Psoas muscle (tissue), 8 donors: ENCODE measurements around the gene CLEC2D. TPM values are rescaled to one million over a fixed set of nuclear protein-coding genes. Genes with fewer than 3 reads are reported as not detected.
"Not testable (repeated sequence)": the region's sequence is repeated elsewhere in the genome, so short reads cannot be mapped to it uniquely, and the experiment has no call there.

Experiments used
- ATAC-seq, 4 donors: fragments of 200-7000 bp; cut with Tn5 transposase; one replicate each; pipeline ENCODE4 v1.9.1; 2020; ENCODE audit warnings: moderate library complexity in 3 of 4, mild to moderate bottlenecking in 2 of 4
- DNase-seq, 2 donors: peaks; one replicate each; pipeline ENCODE4 v3.0.0-alpha.2; 2020
- H3K27ac ChIP-seq: fragments of 200-600 bp; one replicate; pipeline ENCODE4 v1.8.0; 2022
- H3K27me3 ChIP-seq, 3 donors: fragments of 200-600 bp in 1 of 3; one replicate each; pipeline versions ENCODE4 v1.6.1 to v1.8.0; 2013 to 2022; ENCODE audit warnings: low read length in 2 of 3, mild to moderate bottlenecking in 2 of 3, moderate library complexity in 1 of 3; ENCODE audit not compliant: insufficient read depth in 3 of 3
- H3K36me3 ChIP-seq, 2 donors: fragments of 200-600 bp in 1 of 2; one replicate each; pipeline versions ENCODE4 v1.6.1 to v1.8.0; 2013 to 2022; ENCODE audit warnings: low read depth in 1 of 2, mild to moderate bottlenecking in 1 of 2, moderate library complexity in 1 of 2; ENCODE audit not compliant: insufficient read depth in 1 of 2
- H3K4me1 ChIP-seq: fragments of 200-600 bp; one replicate; pipeline ENCODE4 v1.8.0; 2022
- H3K4me3 ChIP-seq: fragments of 200-600 bp; one replicate; pipeline ENCODE4 v1.8.0; 2022; ENCODE audit warnings: mild to moderate bottlenecking
- H3K9me3 ChIP-seq: fragments of 200-600 bp; one replicate; pipeline ENCODE4 v1.8.0; 2022
- CTCF ChIP-seq: fragments of 200-600 bp; IDR thresholded peaks from one replicate; pipeline ENCODE4 v1.8.0; 2022; ENCODE audit warnings: antibody characterized with exemption
- WGBS, 3 donors: extraction: QIAGEN DNeasy Blood & Tissue Kit; methylation state at CpG; one replicate each; pipeline versions ENCODE4 v1.1.6 to v1.1.7; 2013; 5-methylcytosine and 5-hydroxymethylcytosine counted together
- intact Hi-C, 2 donors: fragments of 100-400 bp; cut with DNase I; formaldehyde crosslinking; loops; one replicate each; pipeline versions ENCODE4 v1.11.0 to v1.14.2; 2022
- polyA plus RNA-seq, 3 donors: library from polyadenylated mRNA; stranded (reverse); fragments of 200-250 nt; gene quantifications; one replicate each; pipeline ENCODE4 v1.2.3, GENCODE V29; 2013
- total RNA-seq, 4 donors: library from RNA; stranded (reverse); fragmentation: NEBNext Ultra II Directional in 2 of 4; extraction: Animal tissue kit (Norgen Biotek cat#: 25700) in 2 of 4; gene quantifications; one replicate each; pipeline versions ENCODE4 v1.2.1 to v1.2.4, GENCODE V29; 2021 to 2023
- donor health status: healthy with polysubstance abuse.
- donor health status: DM: no; HTN: no; CAD: no; lungs with moderate emphysema.
- donor health status: Bipolar disorder and iron deficiency.
- donor health status: healthy.
- donor health status: DM: yes; HTN: yes; CAD: no.
- donor health status: DM: no; HTN: no; CAD: no.
- donor health status: DM: no; HTN: no; CAD: no.
- donor health status: DM: yes; HTN: yes; CAD: no.

CLEC2D gene
- total and polyA plus RNA-seq, 7 donors, result 0.42 to 2.5 (median 0.97) TPM

DNA sequence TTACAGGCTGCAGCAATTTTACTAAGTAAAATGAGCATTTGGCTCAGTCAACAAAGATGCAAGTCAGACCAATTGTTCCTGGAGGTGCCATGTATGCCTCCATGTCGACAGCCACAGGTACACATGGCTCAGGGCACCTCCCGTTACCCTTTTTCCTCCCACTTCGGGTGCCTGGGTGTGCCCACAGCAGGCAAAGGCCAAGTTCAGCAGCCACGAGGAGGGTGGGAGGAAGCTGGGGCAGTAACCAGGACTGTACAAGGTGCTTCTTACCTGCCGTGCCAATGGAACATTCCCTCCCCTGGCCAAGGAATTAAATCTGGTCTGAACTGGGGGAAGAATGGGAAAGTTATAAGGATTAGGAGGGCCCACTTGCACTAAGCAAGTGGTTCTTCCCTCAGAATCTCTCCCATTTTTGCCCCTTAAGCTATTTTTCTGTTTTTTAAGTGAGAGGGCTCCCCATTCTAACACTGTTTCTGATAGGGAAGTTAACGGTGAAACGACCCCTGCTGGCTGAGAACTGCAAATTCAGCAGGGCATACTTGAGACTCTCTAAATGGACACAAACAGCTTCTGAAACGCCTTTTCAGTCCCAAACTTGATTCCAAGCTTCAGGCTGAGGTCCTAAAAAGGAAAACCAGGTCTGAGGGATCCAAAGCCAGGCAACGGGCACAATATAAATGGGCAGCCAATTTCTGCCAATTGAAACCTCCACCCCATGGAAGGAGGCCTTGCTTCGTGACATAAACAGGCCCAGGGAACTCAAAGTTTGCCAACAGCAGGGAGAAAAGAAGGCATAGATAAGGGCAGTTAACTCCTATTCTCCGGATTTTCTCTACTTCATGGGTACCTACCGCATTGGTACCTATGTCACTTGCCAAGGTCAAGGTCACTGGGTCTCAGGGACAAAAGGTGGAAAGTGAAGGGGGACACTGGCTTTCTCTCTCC lies 38.6 kb downstream of the CLEC2D start:
- DNase-seq (peak; percentile 28 to 48), ATAC-seq (peak in 1 of 4 donors; percentile 60)
- Histone ChIP-seq H3K9me3 (no peaks in the 10 kb centered on the region), H3K4me3 (no peak overlapping the region), H3K4me1 (no peaks in the 10 kb centered on the region), H3K27me3 (no peaks in the 10 kb centered on the region), H3K36me3 (no peaks in the 10 kb centered on the region), H3K27ac (no peak overlapping the region)
- intact Hi-C loops, result loop anchor here in 1 of 2 donors (1.0 to 2.0 kb wide), 2 partner anchors 74 to 377 kb away; no protein-coding TSS in a partner anchor
- 55 to 58% (median 58%) methylated on average over 12 of the region's 12 CpGs for WGBS, 3 donors
- TF ChIP-seq CTCF, result peak; percentile 68

DNA sequence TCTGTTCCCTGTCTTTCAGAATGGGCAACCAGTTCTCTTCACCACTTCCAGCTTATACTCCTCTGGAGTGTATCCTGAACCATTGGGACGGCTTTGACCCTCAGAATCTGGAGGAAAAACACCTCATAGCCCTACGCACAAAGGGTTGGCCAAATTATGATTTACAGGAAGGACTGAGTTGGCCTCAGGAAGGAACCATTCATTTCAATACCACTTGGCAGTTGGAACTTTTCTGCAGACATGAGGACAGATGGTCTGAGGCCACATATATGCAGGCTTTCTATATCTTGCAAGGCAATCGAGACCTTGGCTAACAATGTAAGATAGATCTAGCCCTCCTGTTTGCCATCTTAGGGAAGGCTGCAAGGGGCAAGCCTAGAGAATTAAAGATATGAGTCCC lies 39.3 kb downstream of the CLEC2D start:
- no peak for TF ChIP-seq CTCF
- Histone ChIP-seq H3K9me3 (no peaks in the 10 kb centered on the region), H3K4me1 (no peaks in the 10 kb centered on the region), H3K4me3 (no peak overlapping the region), H3K27me3 (no peaks in the 10 kb centered on the region), H3K27ac (no peak overlapping the region), H3K36me3 (no peaks in the 10 kb centered on the region)
- intact Hi-C loops, result loop anchor here in 1 of 2 donors (1.0 to 2.0 kb wide), 2 partner anchors 75 to 378 kb away; no protein-coding TSS in a partner anchor
- no peak for DNase-seq
- ATAC-seq, result no peak
- 87 to 94% (median 93%) methylated on average over 3 of the region's 3 CpGs for WGBS, 3 donors

GRCh38 chr12:9710584-9711375 lies 41.3 kb downstream of the CLEC2D start:
- TF ChIP-seq CTCF, result no peak
- Histone ChIP-seq H3K4me3 (no peak overlapping the region), H3K27ac (no peak overlapping the region), H3K4me1 (no peaks in the 10 kb centered on the region), H3K27me3 (no peaks in the 10 kb centered on the region), H3K36me3 (no peaks in the 10 kb centered on the region), H3K9me3 (no peaks in the 10 kb centered on the region)
- intact Hi-C loops, result no loop called here
- ATAC-seq, result no peak
- 85 to 90% (median 89%) methylated on average over 3 of the region's 3 CpGs for WGBS, 3 donors
- no peak for DNase-seq

- DNase-seq (no peak), ATAC-seq (no peak)
- Histone ChIP-seq H3K36me3 (no peaks in the 10 kb centered on the region), H3K4me1 (no peaks in the 10 kb centered on the region), H3K27me3 (no peaks in the 10 kb centered on the region), H3K27ac (no peak overlapping the region), H3K4me3 (no peak overlapping the region), H3K9me3 (no peaks in the 10 kb centered on the region)
- WGBS, 3 donors, result 94 to 100% (median 94%) methylated on average over 1 of the region's 1 CpG
- no peak for TF ChIP-seq CTCF
- intact Hi-C loops, result no loop called here
Measured at GRCh38 chr12:9711664-9712063, 42.2 kb downstream of the CLEC2D start.

GRCh38 chr12:9713032-9713558 lies 43.6 kb downstream of the CLEC2D start:
- 73 to 82% (median 75%) methylated on average over 6 of the region's 6 CpGs for WGBS, 3 donors
- ATAC-seq, intact Hi-C loops: not testable (repeated sequence)

More at GRCh38 chr12:9713032-9713558, 43.6 kb downstream of the CLEC2D start:
- not testable (repeated sequence) for H3K27ac ChIP-seq, DNase-seq, H3K9me3 ChIP-seq, H3K4me1 ChIP-seq, H3K4me3 ChIP-seq, H3K27me3 ChIP-seq, H3K36me3 ChIP-seq
